T-helper 22 cell (primary cell): ENCODE data around the gene CENPF.

Experiments used
- DNase-seq: peaks from one replicate; pipeline ENCODE4 v3.0.0-alpha.2; 2020; ENCODE audit warnings: low read depth

Gene CENPF

GRCh38 chr1:214708321-214708955, 105.4 kb downstream of the CENPF start:
- DNase-seq, result no peak

- DNase-seq, result no peak
These were observed 106.2 kb downstream of the CENPF start for GRCh38 chr1:214709241-214709640.

- no peak for DNase-seq
These were observed 109.7 kb downstream of the CENPF start for GRCh38 chr1:214712737-214713136.
